ENCODE data around the gene PSMD3.

Gene PSMD3

GRCh38 chr17:39952680-39953470, 27.7 kb upstream of the PSMD3 start:
- TF ChIP-seq POLR2AphosphoS5 (IDR thresholded peaks at IDR 0.05; ENCODE audit: borderline replicate concordance, low read depth, low read length) (no peak), FOXP2 (optimal IDR thresholded peaks at IDR 0.05; ENCODE audit: control extremely low read depth, extremely low read length, insufficient read depth) (no peak), EZH2 (IDR thresholded peaks at IDR 0.05) (no peak)
- Histone ChIP-seq H3K36me3 (ENCODE audit: insufficient read depth, low read length) (no peaks in the 10 kb centered on the region), H3K4me3 (peak overlapping the region; percentile 68), H3K9ac (ENCODE audit: insufficient read length) (no peak overlapping the region), H3K9me3 (ENCODE audit: low read depth, low read length) (no peaks in the 10 kb centered on the region), H3K27ac (no peak overlapping the region)
- peak; percentile 32 for DNase-seq (ENCODE audit: low read depth, low spot score)

- no peak for DNase-seq (ENCODE audit: low read depth, low spot score)
- H3K9me3 ChIP-seq (ENCODE audit: low read depth, low read length): no peaks in the 10 kb centered on the region
- no peak overlapping the region for H3K9ac ChIP-seq (ENCODE audit: insufficient read length)
- TF ChIP-seq EZH2 (IDR thresholded peaks at IDR 0.05) (no peak), POLR2AphosphoS5 (IDR thresholded peaks at IDR 0.05; ENCODE audit: borderline replicate concordance, low read depth, low read length) (no peak)
- no peak overlapping the region for H3K27ac ChIP-seq
- peak overlapping the region; percentile 68 for H3K4me3 ChIP-seq
- no peaks in the 10 kb centered on the region for H3K36me3 ChIP-seq (ENCODE audit: insufficient read depth, low read length)
Observed at GRCh38 chr17:39953471-39953888, 27.1 kb upstream of the PSMD3 start.

GRCh38 chr17:39954876-39955275, 25.7 kb upstream of the PSMD3 start:
- no peak overlapping the region for H3K9ac ChIP-seq (ENCODE audit: insufficient read length)
- H3K36me3 ChIP-seq (ENCODE audit: insufficient read depth, low read length): no peaks in the 10 kb centered on the region
- no peaks in the 10 kb centered on the region for H3K9me3 ChIP-seq (ENCODE audit: low read depth, low read length)
- TF ChIP-seq POLR2AphosphoS5 (IDR thresholded peaks at IDR 0.05; ENCODE audit: borderline replicate concordance, low read depth, low read length) (no peak), EZH2 (IDR thresholded peaks at IDR 0.05) (no peak)
- no peak overlapping the region for H3K27ac ChIP-seq
- no peak overlapping the region for H3K4me3 ChIP-seq
- DNase-seq (ENCODE audit: low read depth, low spot score): no peak

GRCh38 chr17:39955726-39956225, 24.8 kb upstream of the PSMD3 start:
- DNase-seq (ENCODE audit: low read depth, low spot score): no peak
- H3K4me3 ChIP-seq: no peak overlapping the region
- H3K27ac ChIP-seq: no peak overlapping the region
- H3K36me3 ChIP-seq (ENCODE audit: insufficient read depth, low read length): no peaks in the 10 kb centered on the region
- no peak overlapping the region for H3K9ac ChIP-seq (ENCODE audit: insufficient read length)
- TF ChIP-seq FOXP2 (optimal IDR thresholded peaks at IDR 0.05; ENCODE audit: control extremely low read depth, extremely low read length, insufficient read depth): no peak
- no peak for TF ChIP-seq POLR2AphosphoS5 (IDR thresholded peaks at IDR 0.05; ENCODE audit: borderline replicate concordance, low read depth, low read length)
- TF ChIP-seq EZH2 (IDR thresholded peaks at IDR 0.05): no peak
- no peaks in the 10 kb centered on the region for H3K9me3 ChIP-seq (ENCODE audit: low read depth, low read length)

GRCh38 chr17:39960524-39961041, 20.0 kb upstream of the PSMD3 start:
- no peak overlapping the region for H3K27ac ChIP-seq
- no peak for DNase-seq (ENCODE audit: low read depth, low spot score)
- H3K9ac ChIP-seq (ENCODE audit: insufficient read length): no peak overlapping the region
- H3K9me3 ChIP-seq (ENCODE audit: low read depth, low read length): no peaks in the 10 kb centered on the region
- TF ChIP-seq FOXP2 (optimal IDR thresholded peaks at IDR 0.05; ENCODE audit: control extremely low read depth, extremely low read length, insufficient read depth) (no peak), POLR2AphosphoS5 (IDR thresholded peaks at IDR 0.05; ENCODE audit: borderline replicate concordance, low read depth, low read length) (no peak), EZH2 (IDR thresholded peaks at IDR 0.05) (no peak)
- no peaks in the 10 kb centered on the region for H3K36me3 ChIP-seq (ENCODE audit: insufficient read depth, low read length)
- H3K4me3 ChIP-seq: no peak overlapping the region

GRCh38 chr17:39962642-39963220, 17.9 kb upstream of the PSMD3 start, which contains the start of gene GSDMA:
GSDMA (plus strand) TSS chr17:39963004; CDS start chr17:39965688, 2,684 bp downstream.
- Histone ChIP-seq H3K27ac (no peak within 1 kb of the TSS), H3K9me3 (ENCODE audit: low read depth, low read length) (no peaks in the 10 kb centered on the region), H3K36me3 (ENCODE audit: insufficient read depth, low read length) (no peaks in the 10 kb centered on the region), H3K9ac (ENCODE audit: insufficient read length) (no peak within 1 kb of the TSS), H3K4me3 (no peak within 1 kb of the TSS)
- no peak for DNase-seq (ENCODE audit: low read depth, low spot score)
- TF ChIP-seq POLR2AphosphoS5 (IDR thresholded peaks at IDR 0.05; ENCODE audit: borderline replicate concordance, low read depth, low read length): no peak
- no peak for TF ChIP-seq FOXP2 (optimal IDR thresholded peaks at IDR 0.05; ENCODE audit: control extremely low read depth, extremely low read length, insufficient read depth)
- no peak for TF ChIP-seq EZH2 (IDR thresholded peaks at IDR 0.05)

GRCh38 chr17:39963829-39964228, 16.8 kb upstream of the PSMD3 start:
- TF ChIP-seq POLR2AphosphoS5 (IDR thresholded peaks at IDR 0.05; ENCODE audit: borderline replicate concordance, low read depth, low read length) (no peak), FOXP2 (optimal IDR thresholded peaks at IDR 0.05; ENCODE audit: control extremely low read depth, extremely low read length, insufficient read depth) (no peak), EZH2 (IDR thresholded peaks at IDR 0.05) (no peak)
- Histone ChIP-seq H3K4me3 (no peak overlapping the region), H3K36me3 (ENCODE audit: insufficient read depth, low read length) (no peaks in the 10 kb centered on the region), H3K27ac (no peak overlapping the region), H3K9ac (ENCODE audit: insufficient read length) (no peak overlapping the region), H3K9me3 (ENCODE audit: low read depth, low read length) (no peaks in the 10 kb centered on the region)
- no peak for DNase-seq (ENCODE audit: low read depth, low spot score)

- Histone ChIP-seq H3K36me3 (ENCODE audit: insufficient read depth, low read length) (no peaks in the 10 kb centered on the region), H3K9ac (ENCODE audit: insufficient read length) (no peak overlapping the region), H3K27ac (no peak overlapping the region), H3K9me3 (ENCODE audit: low read depth, low read length) (no peaks in the 10 kb centered on the region), H3K4me3 (no peak overlapping the region)
- TF ChIP-seq POLR2AphosphoS5 (IDR thresholded peaks at IDR 0.05; ENCODE audit: borderline replicate concordance, low read depth, low read length) (no peak), FOXP2 (optimal IDR thresholded peaks at IDR 0.05; ENCODE audit: control extremely low read depth, extremely low read length, insufficient read depth) (no peak), EZH2 (IDR thresholded peaks at IDR 0.05) (no peak)
- DNase-seq (ENCODE audit: low read depth, low spot score): no peak
Observed at GRCh38 chr17:39965017-39965699, 15.4 kb upstream of the PSMD3 start.

Measured in SK-N-MC (cell line).